Stimulated activated CD4-positive, alpha-beta T cell treated with anti-CD3 and anti-CD28 coated beads, Interleukin-2, amount 100 ng/mL, for 4 hours (primary cell): ENCODE results near the gene FARP1.
"Not testable (repeated sequence)": the region's sequence is repeated elsewhere in the genome, so short reads cannot be mapped to it uniquely, and the experiment has no call there.

ENCODE experiments used
- DNase-seq: peaks from one replicate; pipeline ENCODE4 v3.0.0-alpha.2; 2020; ENCODE audit warnings: low read depth

The FARP1 gene

GRCh38 chr13:98366443-98366842, 223.5 kb downstream of the FARP1 start:
- DNase-seq, result no peak

- DNase-seq, result no peak
Observed at GRCh38 chr13:98366959-98367358, 224.1 kb downstream of the FARP1 start.

GRCh38 chr13:98368019-98368418, 225.1 kb downstream of the FARP1 start:
- no peak for DNase-seq

- not testable (repeated sequence) for DNase-seq
Observed at GRCh38 chr13:98369520-98369919, 226.6 kb downstream of the FARP1 start.

- no peak for DNase-seq
Observed at GRCh38 chr13:98370261-98370660, 227.4 kb downstream of the FARP1 start.

GRCh38 chr13:98370806-98371515, 228.1 kb downstream of the FARP1 start:
- DNase-seq, result no peak

GRCh38 chr13:98371516-98372023, 228.7 kb downstream of the FARP1 start:
- DNase-seq, result no peak

- DNase-seq, result no peak
Observed at GRCh38 chr13:98372876-98373275, 230.0 kb downstream of the FARP1 start.

GRCh38 chr13:98374750-98375149, 231.9 kb downstream of the FARP1 start:
- no peak for DNase-seq

- DNase-seq, result no peak
Observed at GRCh38 chr13:98377635-98378378, 234.9 kb downstream of the FARP1 start.

- no peak for DNase-seq
Observed at GRCh38 chr13:98384739-98385138, 241.8 kb downstream of the FARP1 start.

GRCh38 chr13:98385606-98386005, 242.7 kb downstream of the FARP1 start:
- no peak for DNase-seq

GRCh38 chr13:98386637-98387036, 243.7 kb downstream of the FARP1 start:
- DNase-seq, result no peak

GRCh38 chr13:98389319-98389718, 246.4 kb downstream of the FARP1 start:
- DNase-seq, result no peak

GRCh38 chr13:98390086-98390715, 247.3 kb downstream of the FARP1 start:
- no peak for DNase-seq

GRCh38 chr13:98393873-98394272, 251.0 kb downstream of the FARP1 start:
- DNase-seq, result no peak

- DNase-seq, result no peak
Observed at GRCh38 chr13:98394820-98395510, 252.1 kb downstream of the FARP1 start.

- DNase-seq, result no peak
Observed at GRCh38 chr13:98396071-98396710, 253.3 kb downstream of the FARP1 start.

- no peak for DNase-seq
Observed at GRCh38 chr13:98397221-98397620, 254.3 kb downstream of the FARP1 start.

- no peak for DNase-seq
Observed at GRCh38 chr13:98397861-98398260, 255.0 kb downstream of the FARP1 start.

GRCh38 chr13:98398581-98398980, 255.7 kb downstream of the FARP1 start:
- DNase-seq, result no peak

- no peak for DNase-seq
Observed at GRCh38 chr13:98399756-98400155, 256.9 kb downstream of the FARP1 start.
